K562 (cell line): ENCODE results near the gene ZNF74. TPM values are rescaled to one million over a fixed set of nuclear protein-coding genes. Genes with fewer than 3 reads are reported as not detected.

Source experiments
- ATAC-seq: fragments of 200-7000 bp; cut with Tn5 transposase; 3 replicates; pipeline ENCODE4 v1.9.1; 2020; ENCODE audit warnings: moderate library complexity
- BruUV-seq: library from RNA; stranded (reverse); fragments of 400-500 nt; replicated peaks from 2 replicates; lab custom pipeline; 2021; lab: Mats Ljungman, UMichigan
- CTCF ChIA-PET: fragments of 300-600 bp; formaldehyde crosslinking; extraction: SDS; loops from one replicate; lab custom pipeline; 2021; ENCODE audit warnings: low intra/inter-chr PET ratio; lab: Yijun Ruan, JAX
- POLR2A ChIA-PET: fragments of 300-600, 350-650 bp; sonication (Branson Sonifier 250); formaldehyde crosslinking; extraction: SDS; loops from one replicate; lab custom pipeline; 2021; ENCODE audit warnings: antibody characterized with exemption, inconsistent platforms; lab: Yijun Ruan, JAX
- DNase-seq, 4 experiments: peaks; one replicate each; pipeline versions ENCODE4 v3.0.0 to v3.0.0-alpha.2; 2011 to 2018; ENCODE audit warnings: low spot score in 3 of 4, mixed read lengths in 3 of 4; ENCODE audit errors: extremely low read depth in 1 of 4
- FAIRE-seq: peaks from 2 replicates; lab custom pipeline; 2011; peaks lifted over from hg19 to GRCh38; lab: Jason Lieb, UNC
- H2AFZ ChIP-seq: 2 replicates; pipeline ENCODE4 v1.6.0; 2011; ENCODE audit warnings: low read depth, low read length, control low read depth, inconsistent platforms
- H3K27ac ChIP-seq: fragments of 200-600 bp; 3 replicates; pipeline ENCODE4 v1.8.0; 2011; ENCODE audit warnings: low read depth, mild to moderate bottlenecking, control low read depth, inconsistent platforms, low read length, moderate library complexity, mixed read lengths; ENCODE audit errors: extremely low read depth
- H3K27me3 ChIP-seq, 2 experiments: fragments of 300-600 bp in 1 of 2; 2 replicates in 1 of 2; 3 replicates in 1 of 2; pipeline versions ENCODE4 v1.6.0 to v1.8.0; 2011; ENCODE audit warnings: inconsistent platforms in 2 of 2, low read length in 2 of 2, mild to moderate bottlenecking in 1 of 2, mixed read lengths in 1 of 2, moderate library complexity in 1 of 2; ENCODE audit not compliant: control insufficient read depth in 2 of 2, insufficient read depth in 2 of 2
- H3K36me3 ChIP-seq: fragments of 300-600 bp; 3 replicates; pipeline ENCODE4 v1.8.0; 2011; ENCODE audit warnings: mild to moderate bottlenecking, low read length, inconsistent platforms; ENCODE audit not compliant: control insufficient read depth, insufficient read depth
- H3K4me1 ChIP-seq, 2 experiments: fragments of 200-600 bp in 1 of 2; replicated peaks in 1 of 2; 2 replicates in 1 of 2; 3 replicates in 1 of 2; pipeline versions ENCODE4 v1.5.1 to v1.8.0; 2011; ENCODE audit warnings: inconsistent platforms in 2 of 2, low read length in 2 of 2, mild to moderate bottlenecking in 1 of 2, mixed read lengths in 1 of 2, moderate library complexity in 1 of 2; ENCODE audit not compliant: control insufficient read depth in 2 of 2, insufficient read depth in 2 of 2
- H3K4me2 ChIP-seq: 2 replicates; pipeline ENCODE4 v1.6.1; 2011; ENCODE audit warnings: low read length, control low read depth, inconsistent platforms, mixed read lengths; ENCODE audit not compliant: insufficient read depth
- H3K4me3 ChIP-seq: fragments of 200-600 bp; sonication (generic), shearing (Covaris generic); 2 replicates; pipeline ENCODE4 v1.5.1; 2016; ENCODE audit warnings: control low read depth, inconsistent platforms
- H3K79me2 ChIP-seq: fragments of 200-600 bp; 3 replicates; pipeline ENCODE4 v1.8.0; 2011; ENCODE audit warnings: low read length, inconsistent platforms; ENCODE audit not compliant: control insufficient read depth, insufficient read depth
- H3K9ac ChIP-seq, 2 experiments: 2 replicates each; pipeline versions ENCODE4 v1.6.0 to v1.6.1; 2011; ENCODE audit warnings: low read depth in 2 of 2, low read length in 2 of 2, control low read depth in 1 of 2, inconsistent platforms in 1 of 2, mild to moderate bottlenecking in 1 of 2, mixed read lengths in 1 of 2; ENCODE audit not compliant: insufficient read depth in 1 of 2
- H3K9me1 ChIP-seq: one replicate; pipeline ENCODE4 v1.6.0; 2011; ENCODE audit warnings: inconsistent platforms, mild to moderate bottlenecking, low read length, moderate library complexity; ENCODE audit not compliant: control insufficient read depth, insufficient read depth
- H3K9me3 ChIP-seq: replicated peaks from 2 replicates; pipeline ENCODE4 v1.5.1; 2011; ENCODE audit warnings: low read depth, low read length, inconsistent platforms; ENCODE audit not compliant: control insufficient read depth, insufficient read depth
- H4K20me1 ChIP-seq: replicated peaks from 2 replicates; pipeline ENCODE4 v1.6.1; 2011; ENCODE audit warnings: low read length, inconsistent platforms, mixed read lengths; ENCODE audit not compliant: control insufficient read depth, insufficient read depth
- ATF1 ChIP-seq, 2 experiments: fragments of 450-650 bp in 1 of 2; IDR thresholded peaks; 2 replicates each; pipeline ENCODE4 v1.6.1; 2016; ENCODE audit warnings: missing compliant biosample characterization in 1 of 2, missing genetic modification characterization in 1 of 2
- CCAR2 ChIP-seq: fragments of 200-400 bp; formaldehyde crosslinking; IDR thresholded peaks from 2 replicates; pipeline ENCODE4 v1.6.1; 2017; ENCODE audit warnings: mild to moderate bottlenecking, low read depth, low read length
- ELF2 ChIP-seq: fragments of 250-450 bp; sonication (Bioruptor Pico); IDR thresholded peaks from 2 replicates; pipeline ENCODE4 v1.5.0; 2021; ENCODE audit warnings: mild to moderate bottlenecking
- GATAD2A ChIP-seq: fragments of 450-650 bp; IDR thresholded peaks from 2 replicates; pipeline ENCODE4 v1.6.1; 2017
- GTF2E2 ChIP-seq: fragments of 200-800 bp; sonication (Bioruptor generic); IDR thresholded peaks from 2 replicates; pipeline ENCODE4 v1.6.1; 2016; ENCODE audit warnings: missing genetic modification characterization, missing compliant biosample characterization
- KDM4B ChIP-seq, 2 experiments: fragments of 450-650 bp in 1 of 2; sonication (generic) in 1 of 2; IDR thresholded peaks; 2 replicates each; pipeline ENCODE4 v1.6.1; 2016 to 2017; ENCODE audit warnings: borderline replicate concordance in 2 of 2, antibody characterized with exemption in 1 of 2, low read depth in 1 of 2, mild to moderate bottlenecking in 1 of 2
- NELFE ChIP-seq: IDR thresholded peaks from 2 replicates; pipeline ENCODE4 v1.6.1; 2011; ENCODE audit warnings: mild to moderate bottlenecking; ENCODE audit not compliant: insufficient read depth, insufficient read length
- NONO ChIP-seq, 2 experiments: fragments of 200-400 bp in 1 of 2; fragments of 450-650 bp in 1 of 2; formaldehyde crosslinking in 1 of 2; IDR thresholded peaks; 2 replicates each; pipeline ENCODE4 v1.6.1; 2017; ENCODE audit warnings: low read depth in 2 of 2, mild to moderate bottlenecking in 2 of 2, moderate library complexity in 2 of 2, low read length in 1 of 2
- NR1H2 ChIP-seq: sonication (generic); formaldehyde crosslinking; IDR thresholded peaks from 2 replicates; pipeline ENCODE4 v1.4.0; 2020; ENCODE audit warnings: mild to moderate bottlenecking, missing genetic modification reagents
- POLR2B ChIP-seq: fragments of 450-650 bp; IDR thresholded peaks from 2 replicates; pipeline ENCODE4 v1.6.1; 2018; ENCODE audit warnings: low read depth; ENCODE audit not compliant: partially characterized antibody
- SREBF1 ChIP-seq: fragments of 150-350 bp; IDR thresholded peaks from 2 replicates; pipeline ENCODE4 v1.6.1; 2014; ENCODE audit warnings: antibody characterized with exemption, low read depth, low read length, borderline replicate concordance
- SRSF7 ChIP-seq: fragments of 200-400 bp; formaldehyde crosslinking; optimal IDR thresholded peaks from 2 replicates; pipeline ENCODE3; 2017; ENCODE audit warnings: mild to moderate bottlenecking, low read depth, low read length
- TARDBP ChIP-seq: fragments of 450-650 bp; IDR thresholded peaks from 2 replicates; pipeline ENCODE4 v1.6.1; 2016
- TCFL5 ChIP-seq: fragments of 250-450 bp; sonication (Bioruptor Pico); conservative IDR thresholded peaks from 2 replicates; pipeline ENCODE4 v1.6.1; 2021; ENCODE audit warnings: mild to moderate bottlenecking, moderate library complexity, matching md5 sums
- YBX1 ChIP-seq: fragments of 450-650 bp; IDR thresholded peaks from 2 replicates; pipeline ENCODE4 v1.7.1; 2016; ENCODE audit warnings: mild to moderate bottlenecking
- ZNF57 ChIP-seq: fragments of 450-650 bp; formaldehyde crosslinking; IDR thresholded peaks from 2 replicates; pipeline ENCODE4 v1.4.0; 2020; ENCODE audit warnings: mild to moderate bottlenecking, moderate library complexity
- ZNF639 ChIP-seq, 2 experiments: fragments of 200-800 bp in 1 of 2; sonication (Bioruptor generic) in 1 of 2; sonication (generic) in 1 of 2; formaldehyde crosslinking in 1 of 2; IDR thresholded peaks in 1 of 2; conservative IDR thresholded peaks in 1 of 2; 2 replicates each; pipeline versions ENCODE4 v1.5.0 to v1.6.1; 2016 to 2020; ENCODE audit warnings: missing compliant biosample characterization in 1 of 2, missing genetic modification characterization in 1 of 2, missing genetic modification reagents in 1 of 2
- WGBS: fragments of 100-300 bp; shearing (Covaris generic); methylation state at CpG from one replicate; pipeline ENCODE4 v1.1.6; 2016; ENCODE audit warnings: low coverage, mixed read lengths; ENCODE audit not compliant: insufficient coverage; ENCODE audit errors: missing lambda C conversion rate; 5-methylcytosine and 5-hydroxymethylcytosine counted together
- in situ Hi-C: fragments of 300-500 bp; cut with MboI; formaldehyde crosslinking; loops from 4 replicates; pipeline ENCODE4 v1.15.0; 2018; ENCODE audit warnings: inconsistent platforms, mixed read lengths
- intact Hi-C: fragments of 100-400 bp; cut with micrococcal nuclease; formaldehyde crosslinking; loops from 2 replicates; pipeline ENCODE4 v1.14.2; 2022
- polyA plus RNA-seq, 8 experiments: library from polyadenylated mRNA; depleted of rRNA in 4 of 8; stranded (reverse) in 5 of 8; unstranded in 3 of 8; fragments of >200 nt; fragmentation: Nextera tagmentation in 2 of 8; fragmentation: Illumina TruSeq in 1 of 8; extraction: Ambion mirVana in 2 of 8; extraction: Trizol in 1 of 8; gene quantifications; 2 replicates each; pipeline versions ENCODE4 v1.2.1 to v1.2.3, GENCODE V29; 2011 to 2014; ENCODE audit warnings: inconsistent platforms in 1 of 8, missing spikeins in 1 of 8
- total RNA-seq, 7 experiments: library from RNA; depleted of rRNA in 6 of 7; stranded (reverse); fragments of >200 nt in 6 of 7; fragmentation: Illumina TruSeq in 2 of 7; extraction: Trizol in 2 of 7; gene quantifications; 2 replicates each; pipeline versions ENCODE4 v1.2.1 to v1.2.3, GENCODE V29; 2011 to 2021; ENCODE audit warnings: low replicate concordance in 1 of 7
- TF ChIP-seq, protein P1 (sequence below), 2 experiments: fragments of 450-650 bp in 1 of 2; IDR thresholded peaks; 2 replicates each; pipeline ENCODE4 v1.6.1; 2011 to 2017; ENCODE audit warnings: low read depth in 2 of 2, antibody characterized with exemption in 1 of 2, borderline replicate concordance in 1 of 2, low read length in 1 of 2, mild to moderate bottlenecking in 1 of 2, mixed read lengths in 1 of 2; ENCODE audit not compliant: control insufficient read depth in 1 of 2

ZNF74 gene
- total and polyA plus RNA-seq, 9 of the 15 experiments (the other 6 are each of a cell fraction or from before 2014, with no cell fraction given), result 2.4 to 53.5 (median 31.5) TPM

GRCh38 chr22:20406686-20407408, 12.9 kb downstream of the ZNF74 start:
- FAIRE-seq (no peak), DNase-seq (peak in 1 of 4 experiments; percentile 47), ATAC-seq (no peak)
- ChIA-PET POLR2A (interaction anchor here (0.6 to 8.9 kb wide), 10 partner anchors 8 to 1297 kb away, joined by 3 to 84 read pairs (median 4); partner anchors contain the start of gene ZNF74), CTCF (no interaction called here)
- in situ Hi-C loops (loop anchor here (25.0 kb wide), 2 partner anchors 280 to 1870 kb away; partner anchors contain the start of gene TMEM191B), intact Hi-C loops (no loop called here)
- Histone ChIP-seq H3K4me2 (no peak overlapping the region), H3K9ac (peak overlapping the region in 1 of 2 experiments; percentile 33; a peak in 1 of 4 replicates), H3K36me3 (peaks cover 47% of the 10 kb centered on the region; the same call in 2 of the 3 replicates), H2AFZ (no peak overlapping the region), H3K9me1 (peaks cover 3% of the 10 kb centered on the region), H3K4me1 (peaks cover 0 to 8% of the 10 kb centered on the region in 2 experiments; a peak in 2 of 5 replicates), H3K9me3 (no peaks in the 10 kb centered on the region), H3K79me2 (no peaks in the 10 kb centered on the region), H3K4me3 (no peak overlapping the region), H4K20me1 (no peaks in the 10 kb centered on the region), H3K27me3 (no peaks in the 10 kb centered on the region), H3K27ac (no peak overlapping the region)
- 79% methylated on average over 13 of the region's 13 CpGs for WGBS
- TSS peak; percentile 43 for BruUV-seq
- TF ChIP-seq NONO (IDR thresholded peaks at IDR 0.05; ENCODE audit: low read depth in 2 of 2, low read length in 1 of 2), result no peak
- no peak for TF ChIP-seq GATAD2A
- no peak for TF ChIP-seq TCFL5 (CRISPR knock-in tag)
- TF ChIP-seq ZNF57 (CRISPR knock-in tag), result no peak
- no peak for TF ChIP-seq ELF2
- no peak for TF ChIP-seq CCAR2
- no peak for TF ChIP-seq KDM4B (IDR thresholded peaks at IDR 0.05; ENCODE audit: borderline replicate concordance in 2 of 2, low read depth in 1 of 2)
- TF ChIP-seq NR1H2, result no peak
- 0 out of 2 replicates have a peak, but pooled peaks have one; percentile 3 for TF ChIP-seq ATF1 (CRISPR knock-in tag; IDR thresholded peaks at IDR 0.05)
- no peak for TF ChIP-seq ATF1 (tag; IDR thresholded peaks at IDR 0.05)
- TF ChIP-seq GTF2E2 (tag), result no peak
- no peak for TF ChIP-seq ZNF639 (CRISPR knock-in tag; conservative IDR thresholded peaks at IDR 0.05 in 1 of 2, IDR thresholded peaks at IDR 0.05 in 1 of 2)
- no peak for TF ChIP-seq YBX1
- no peak for TF ChIP-seq TARDBP
- no peak for TF ChIP-seq NELFE
- TF ChIP-seq SREBF1, result no peak
- TF ChIP-seq POLR2B, result no peak
- no peak for TF ChIP-seq SRSF7
- TF ChIP-seq, protein P1, sequence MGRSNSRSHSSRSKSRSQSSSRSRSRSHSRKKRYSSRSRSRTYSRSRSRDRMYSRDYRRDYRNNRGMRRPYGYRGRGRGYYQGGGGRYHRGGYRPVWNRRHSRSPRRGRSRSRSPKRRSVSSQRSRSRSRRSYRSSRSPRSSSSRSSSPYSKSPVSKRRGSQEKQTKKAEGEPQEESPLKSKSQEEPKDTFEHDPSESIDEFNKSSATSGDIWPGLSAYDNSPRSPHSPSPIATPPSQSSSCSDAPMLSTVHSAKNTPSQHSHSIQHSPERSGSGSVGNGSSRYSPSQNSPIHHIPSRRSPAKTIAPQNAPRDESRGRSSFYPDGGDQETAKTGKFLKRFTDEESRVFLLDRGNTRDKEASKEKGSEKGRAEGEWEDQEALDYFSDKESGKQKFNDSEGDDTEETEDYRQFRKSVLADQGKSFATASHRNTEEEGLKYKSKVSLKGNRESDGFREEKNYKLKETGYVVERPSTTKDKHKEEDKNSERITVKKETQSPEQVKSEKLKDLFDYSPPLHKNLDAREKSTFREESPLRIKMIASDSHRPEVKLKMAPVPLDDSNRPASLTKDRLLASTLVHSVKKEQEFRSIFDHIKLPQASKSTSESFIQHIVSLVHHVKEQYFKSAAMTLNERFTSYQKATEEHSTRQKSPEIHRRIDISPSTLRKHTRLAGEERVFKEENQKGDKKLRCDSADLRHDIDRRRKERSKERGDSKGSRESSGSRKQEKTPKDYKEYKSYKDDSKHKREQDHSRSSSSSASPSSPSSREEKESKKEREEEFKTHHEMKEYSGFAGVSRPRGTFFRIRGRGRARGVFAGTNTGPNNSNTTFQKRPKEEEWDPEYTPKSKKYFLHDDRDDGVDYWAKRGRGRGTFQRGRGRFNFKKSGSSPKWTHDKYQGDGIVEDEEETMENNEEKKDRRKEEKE (IDR thresholded peaks at IDR 0.05; ENCODE audit: borderline replicate concordance in 1 of 2, control insufficient read depth in 1 of 2, low read depth in 2 of 2, low read length in 1 of 2), result no peak
